ENCODE data around the gene KIF2A. TPM values are rescaled to one million over a fixed set of nuclear protein-coding genes. Genes with fewer than 3 reads are reported as not detected.

The KIF2A gene
- polyA plus RNA-seq, 1 donor (not counting 4 experiments of a cell fraction or from before 2014, with no cell fraction given), result 34.8 TPM

- no peaks in the 10 kb centered on the region for H3K27me3 ChIP-seq (ENCODE audit: control insufficient read depth, extremely low read depth, insufficient read depth, low read length)
- dilution Hi-C loops (cut with MboI; ENCODE audit: extremely low pct_ligation_motif_present, low sequenced_read_pairs), result no loop called here
Measured at GRCh38 chr5:62260513-62260912, 45.5 kb upstream of the KIF2A start.

DNA sequence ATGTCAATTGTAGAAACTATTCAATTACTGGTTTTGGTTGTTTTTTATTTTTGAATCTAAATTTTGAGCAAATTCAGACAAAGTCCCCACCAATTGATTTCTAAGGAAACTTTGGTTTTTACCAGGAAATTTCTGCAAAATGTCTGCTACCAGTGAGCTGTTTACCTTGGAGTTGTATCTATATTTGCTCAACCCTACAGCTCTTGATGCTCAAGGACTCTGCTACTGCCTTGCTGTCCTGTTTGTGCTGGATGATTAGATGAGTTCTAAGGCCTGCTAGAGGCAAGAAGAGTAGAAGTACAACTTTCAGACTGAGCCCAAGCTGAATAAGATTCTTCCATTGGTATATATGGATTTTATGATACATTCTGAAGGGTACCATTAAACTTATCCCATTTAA is 42.6 kb upstream of the KIF2A start:
- Histone ChIP-seq H3K9ac (ENCODE audit: control insufficient read depth, extremely low read depth, insufficient read depth, low read length) (no peak overlapping the region), H3K4me2 (ENCODE audit: control insufficient read depth, extremely low read depth, insufficient read depth, low read depth, low read length) (no peak overlapping the region), H3K27ac (ENCODE audit: control insufficient read depth, insufficient read depth, low read length) (no peak overlapping the region), H4K20me1 (ENCODE audit: control insufficient read depth, extremely low read depth, insufficient read depth, low read length) (no peaks in the 10 kb centered on the region), H3K4me1 (ENCODE audit: control insufficient read depth, extremely low read depth, insufficient read depth, low read length) (peaks cover 3% of the 10 kb centered on the region), H3K79me2 (ENCODE audit: control insufficient read depth, insufficient read depth, low read length) (no peaks in the 10 kb centered on the region), H3K4me3 (ENCODE audit: control insufficient read depth in 2 of 3, extremely low read depth in 1 of 3, insufficient read depth in 2 of 3, low read depth in 1 of 3, low read length in 3 of 3) (no peak overlapping the region), H3K9me3 (ENCODE audit: control insufficient read depth, low read depth, low read length) (no peaks in the 10 kb centered on the region), H2AFZ (ENCODE audit: control insufficient read depth, low read length) (no peak overlapping the region), H3K9me1 (ENCODE audit: control insufficient read depth, extremely low read depth, insufficient read depth, low read length) (no peaks in the 10 kb centered on the region), H3K36me3 (ENCODE audit: control insufficient read depth in 2 of 2, extremely low read depth in 1 of 2, insufficient read depth in 2 of 2, low read length in 2 of 2) (no peaks in the 10 kb centered on the region), H3K27me3 (ENCODE audit: control insufficient read depth, extremely low read depth, insufficient read depth, low read length) (no peaks in the 10 kb centered on the region)
- dilution Hi-C loops (cut with MboI; ENCODE audit: extremely low pct_ligation_motif_present, low sequenced_read_pairs), result no loop called here
- TF ChIP-seq EZH2 (IDR thresholded peaks at IDR 0.05; ENCODE audit: low read length) (no peak), CTCF (optimal IDR thresholded peaks at IDR 0.05 in 1 of 3, IDR thresholded peaks at IDR 0.05 in 1 of 3, conservative IDR thresholded peaks at IDR 0.05 in 1 of 3; ENCODE audit: extremely low read depth in 1 of 3, insufficient read depth in 2 of 3, low read length in 3 of 3) (no peak)
- FAIRE-seq (no peak), DNase-seq (ENCODE audit: low read depth, low spot score) (no peak)

More at GRCh38 chr5:62260513-62260912, 45.5 kb upstream of the KIF2A start:
- Histone ChIP-seq H3K4me2 (ENCODE audit: control insufficient read depth, extremely low read depth, insufficient read depth, low read depth, low read length) (no peak overlapping the region), H3K79me2 (ENCODE audit: control insufficient read depth, insufficient read depth, low read length) (no peaks in the 10 kb centered on the region), H2AFZ (ENCODE audit: control insufficient read depth, low read length) (no peak overlapping the region), H3K4me3 (ENCODE audit: control insufficient read depth in 2 of 3, extremely low read depth in 1 of 3, insufficient read depth in 2 of 3, low read depth in 1 of 3, low read length in 3 of 3) (no peak overlapping the region), H3K9me1 (ENCODE audit: control insufficient read depth, extremely low read depth, insufficient read depth, low read length) (no peaks in the 10 kb centered on the region), H3K36me3 (ENCODE audit: control insufficient read depth in 2 of 2, extremely low read depth in 1 of 2, insufficient read depth in 2 of 2, low read length in 2 of 2) (no peaks in the 10 kb centered on the region), H3K4me1 (ENCODE audit: control insufficient read depth, extremely low read depth, insufficient read depth, low read length) (peaks cover 5% of the 10 kb centered on the region), H3K9me3 (ENCODE audit: control insufficient read depth, low read depth, low read length) (no peaks in the 10 kb centered on the region), H3K27ac (ENCODE audit: control insufficient read depth, insufficient read depth, low read length) (no peak overlapping the region), H3K9ac (ENCODE audit: control insufficient read depth, extremely low read depth, insufficient read depth, low read length) (no peak overlapping the region), H4K20me1 (ENCODE audit: control insufficient read depth, extremely low read depth, insufficient read depth, low read length) (no peaks in the 10 kb centered on the region)
- no peak for TF ChIP-seq CTCF (optimal IDR thresholded peaks at IDR 0.05 in 1 of 3, IDR thresholded peaks at IDR 0.05 in 1 of 3, conservative IDR thresholded peaks at IDR 0.05 in 1 of 3; ENCODE audit: extremely low read depth in 1 of 3, insufficient read depth in 2 of 3, low read length in 3 of 3)
- TF ChIP-seq EZH2 (IDR thresholded peaks at IDR 0.05; ENCODE audit: low read length), result no peak
- DNase-seq (ENCODE audit: low read depth, low spot score) (no peak), FAIRE-seq (no peak)
